Measurements from ENCODE around the gene ADORA3. TPM values are rescaled to one million over a fixed set of nuclear protein-coding genes. Genes with fewer than 3 reads are reported as not detected.

ADORA3 gene
- total and polyA plus RNA-seq, 2 of the 8 experiments (the other 6 are each of a cell fraction or from before 2014, with no cell fraction given): 0.03 TPM; not detected in 1

- no peak overlapping the region for H2AK5ac ChIP-seq (ENCODE audit: low read depth, low read length)
- no peaks in the 10 kb centered on the region for H3K36me3 ChIP-seq (ENCODE audit: control insufficient read depth in 2 of 4, insufficient read depth in 4 of 4, low read length in 3 of 4)
- no peaks in the 10 kb centered on the region for H3K79me2 ChIP-seq (ENCODE audit: control insufficient read depth in 1 of 2, insufficient read depth in 2 of 2, low read length in 2 of 2)
- no peak overlapping the region for H2BK12ac ChIP-seq (ENCODE audit: low read depth, low read length)
- no peak overlapping the region for H3K23ac ChIP-seq (ENCODE audit: insufficient read length)
- H3K18ac ChIP-seq (ENCODE audit: extremely low read depth, low read length): no peak overlapping the region; the same call in 1 of the 2 replicates
- H4K91ac ChIP-seq (replicated peaks; ENCODE audit: insufficient read length, low read length): peak overlapping the region; percentile 81
- H4K5ac ChIP-seq (ENCODE audit: insufficient read length, low read depth, low read length): peak overlapping the region; percentile 26
- no peak for FAIRE-seq
- 51% methylated on average over 10 of the region's 13 CpGs; no CpG with 5 or more reads in 1 of the 2 experiments for WGBS, 2 experiments (ENCODE audit: extremely low coverage in 1 of 2, insufficient coverage in 1 of 2, insufficient read length in 1 of 2, insufficient replicate concordance in 2 of 2, low coverage in 1 of 2, low lambda C conversion rate in 2 of 2, missing lambda C conversion rate in 1 of 2)
- no peak overlapping the region for H3K9ac ChIP-seq (replicated peaks in 1 of 4; ENCODE audit: extremely low read depth in 1 of 4, low read depth in 3 of 4, low read length in 3 of 4)
- H3K79me1 ChIP-seq (ENCODE audit: low read depth, low read length): no peaks in the 10 kb centered on the region
- no peak overlapping the region for H3K14ac ChIP-seq (ENCODE audit: insufficient read length)
- no peaks in the 10 kb centered on the region for H3K23me2 ChIP-seq (ENCODE audit: low read depth, low read length)
- ChIA-PET POLR2A (ENCODE audit: partially characterized antibody) (interaction anchor here (1.7 kb wide), 1 partner anchor 223 kb away, joined by 4 read pairs; the partner anchor contains the start of gene INKA2), CTCF (ENCODE audit: partially characterized antibody) (interaction anchor here (0.6 to 2.2 kb wide), 17 partner anchors 9 to 235 kb away, joined by 3 to 33 read pairs (median 3); partner anchors contain the start of genes ADORA3 and TMIGD3)
- no peak overlapping the region for H2BK20ac ChIP-seq (ENCODE audit: low read length)
- peak overlapping the region; percentile 9 to 44; a peak in 3 of 4 replicates for H3K4me2 ChIP-seq (ENCODE audit: insufficient read depth in 1 of 2, low read depth in 2 of 2, low read length in 2 of 2)
- peak overlapping the region; percentile 94 for H4K8ac ChIP-seq (ENCODE audit: extremely low read depth, insufficient read depth, low read length)
- H3K56ac ChIP-seq (replicated peaks; ENCODE audit: insufficient read length, low read depth, low read length): no peak overlapping the region
- peak overlapping the region; percentile 93; the same call in 1 of the 2 replicates for H2AFZ ChIP-seq (ENCODE audit: low read length)
- no peak overlapping the region for H2BK5ac ChIP-seq (ENCODE audit: low read depth, low read length)
- H3K4me3 ChIP-seq (ENCODE audit: extremely low read depth in 1 of 4, insufficient read depth in 2 of 4, low read depth in 3 of 4, low read length in 4 of 4): peak overlapping the region in 1 of 4 experiments; percentile 30; a peak in 2 of 8 replicates
- H3K9me3 ChIP-seq (ENCODE audit: insufficient read depth in 2 of 2, low read depth in 1 of 2, low read length in 1 of 2): no peaks in the 10 kb centered on the region
- no peaks in the 10 kb centered on the region for H4K20me1 ChIP-seq (replicated peaks in 1 of 2; ENCODE audit: control insufficient read depth in 1 of 2, insufficient read depth in 2 of 2, low read length in 2 of 2)
- H3K4ac ChIP-seq (replicated peaks; ENCODE audit: insufficient read length, low read depth, low read length): peak overlapping the region; percentile 70
- no peaks in the 10 kb centered on the region; a peak in 2 of 7 replicates for H3K4me1 ChIP-seq (replicated peaks in 1 of 4; ENCODE audit: control insufficient read depth in 3 of 4, insufficient read depth in 4 of 4, low read length in 3 of 4)
- H2BK15ac ChIP-seq (ENCODE audit: low read length): no peak overlapping the region
- H3K27ac ChIP-seq (ENCODE audit: low read depth, low read length): no peak overlapping the region
- peak; percentile 17 to 67 for DNase-seq (ENCODE audit: low read depth in 1 of 2, low spot score in 2 of 2)
- H2BK120ac ChIP-seq (replicated peaks; ENCODE audit: low read depth, low read length): no peak overlapping the region
- H3K27me3 ChIP-seq (replicated peaks in 1 of 4; ENCODE audit: control insufficient read depth in 3 of 4, extremely low read depth in 1 of 4, insufficient read depth in 3 of 4, low read length in 3 of 4): peaks cover 0 to 1% (median 0%) of the 10 kb centered on the region in 4 experiments; a peak in 2 of 7 replicates
- TF ChIP-seq POLR2A (IDR thresholded peaks at IDR 0.05; ENCODE audit: control extremely low read depth in 1 of 2, low read depth in 2 of 2, low read length in 2 of 2) (no peak), CTCF (IDR thresholded peaks at IDR 0.05; ENCODE audit: control extremely low read depth in 1 of 3, insufficient read depth in 1 of 3, low read depth in 1 of 3, low read length in 3 of 3) (peak; percentile 31 to 70 (median 43); a peak in 3 of 4 replicates), RFX5 (IDR thresholded peaks at IDR 0.05; ENCODE audit: borderline replicate concordance, low read depth, low read length) (no peak), CHD2 (IDR thresholded peaks at IDR 0.05; ENCODE audit: low read length) (no peak), RAD21 (IDR thresholded peaks at IDR 0.05 in 1 of 2, conservative IDR thresholded peaks at IDR 0.05 in 1 of 2; ENCODE audit: low read depth in 2 of 2, low read length in 2 of 2) (peak; percentile 5 to 22; a peak in 1 of 4 replicates), POLR2AphosphoS5 (IDR thresholded peaks at IDR 0.05; ENCODE audit: low read depth, low read length) (no peak), CEBPB (IDR thresholded peaks at IDR 0.05; ENCODE audit: low read depth, low read length) (no peak), E2F6 (IDR thresholded peaks at IDR 0.05) (peak; percentile 89)
- TF ChIP-seq, protein P1, sequence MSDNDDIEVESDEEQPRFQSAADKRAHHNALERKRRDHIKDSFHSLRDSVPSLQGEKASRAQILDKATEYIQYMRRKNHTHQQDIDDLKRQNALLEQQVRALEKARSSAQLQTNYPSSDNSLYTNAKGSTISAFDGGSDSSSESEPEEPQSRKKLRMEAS (IDR thresholded peaks at IDR 0.05): peak; percentile 83
These were observed 12.6 kb upstream of the ADORA3 start for GRCh38 chr1:111516005-111516535.

All from H1 (cell line).